ENCODE data around the gene KCNA2.

Gene KCNA2

DNA sequence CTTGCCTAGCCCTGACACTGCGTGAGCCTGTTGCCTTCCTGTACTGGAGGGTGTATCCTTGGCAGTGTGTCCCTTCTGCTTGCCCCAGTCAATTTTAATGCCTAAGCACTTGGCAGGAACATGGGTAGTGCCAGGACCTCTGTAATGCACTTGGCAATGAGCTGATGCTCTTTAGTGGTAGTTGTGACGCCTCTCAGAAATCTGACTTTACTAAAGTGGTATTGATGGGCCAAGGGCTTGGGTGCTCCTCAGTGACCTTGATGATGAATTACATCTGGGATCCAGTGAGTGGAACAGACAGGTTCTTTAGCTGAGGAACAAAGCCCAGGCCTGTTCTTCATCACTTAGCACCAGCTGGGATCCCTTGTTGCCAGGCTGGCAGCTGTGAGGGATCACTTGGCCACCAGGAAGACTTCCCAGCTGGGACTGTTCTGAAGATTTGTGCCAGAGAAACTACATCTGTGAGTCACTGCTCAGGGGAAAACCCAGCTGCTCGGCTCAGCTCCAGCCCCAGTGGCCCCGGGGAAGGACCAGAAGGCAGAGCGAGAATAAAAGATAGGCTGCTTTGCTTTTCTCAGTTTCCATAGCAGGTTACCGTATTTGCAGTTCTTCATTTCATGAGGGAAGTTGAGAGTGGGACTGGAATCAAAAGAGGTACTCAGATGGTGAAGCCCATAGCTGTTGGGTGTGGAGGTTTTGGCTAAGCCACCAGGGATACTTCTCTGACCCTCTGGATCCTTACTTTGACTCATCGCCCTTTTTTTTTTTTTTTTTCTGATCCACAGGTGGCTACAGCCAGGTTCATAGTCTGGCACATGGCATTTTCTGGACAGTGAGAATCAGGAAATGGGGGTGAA lies 28.5 kb upstream of the KCNA2 start:
- TF ChIP-seq, protein P1, sequence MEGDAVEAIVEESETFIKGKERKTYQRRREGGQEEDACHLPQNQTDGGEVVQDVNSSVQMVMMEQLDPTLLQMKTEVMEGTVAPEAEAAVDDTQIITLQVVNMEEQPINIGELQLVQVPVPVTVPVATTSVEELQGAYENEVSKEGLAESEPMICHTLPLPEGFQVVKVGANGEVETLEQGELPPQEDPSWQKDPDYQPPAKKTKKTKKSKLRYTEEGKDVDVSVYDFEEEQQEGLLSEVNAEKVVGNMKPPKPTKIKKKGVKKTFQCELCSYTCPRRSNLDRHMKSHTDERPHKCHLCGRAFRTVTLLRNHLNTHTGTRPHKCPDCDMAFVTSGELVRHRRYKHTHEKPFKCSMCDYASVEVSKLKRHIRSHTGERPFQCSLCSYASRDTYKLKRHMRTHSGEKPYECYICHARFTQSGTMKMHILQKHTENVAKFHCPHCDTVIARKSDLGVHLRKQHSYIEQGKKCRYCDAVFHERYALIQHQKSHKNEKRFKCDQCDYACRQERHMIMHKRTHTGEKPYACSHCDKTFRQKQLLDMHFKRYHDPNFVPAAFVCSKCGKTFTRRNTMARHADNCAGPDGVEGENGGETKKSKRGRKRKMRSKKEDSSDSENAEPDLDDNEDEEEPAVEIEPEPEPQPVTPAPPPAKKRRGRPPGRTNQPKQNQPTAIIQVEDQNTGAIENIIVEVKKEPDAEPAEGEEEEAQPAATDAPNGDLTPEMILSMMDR (IDR thresholded peaks at IDR 0.05; ENCODE audit: low read depth, low read length), result no peak
- H3K4me3 ChIP-seq (ENCODE audit: low read depth, low read length), result no peak overlapping the region

DNA sequence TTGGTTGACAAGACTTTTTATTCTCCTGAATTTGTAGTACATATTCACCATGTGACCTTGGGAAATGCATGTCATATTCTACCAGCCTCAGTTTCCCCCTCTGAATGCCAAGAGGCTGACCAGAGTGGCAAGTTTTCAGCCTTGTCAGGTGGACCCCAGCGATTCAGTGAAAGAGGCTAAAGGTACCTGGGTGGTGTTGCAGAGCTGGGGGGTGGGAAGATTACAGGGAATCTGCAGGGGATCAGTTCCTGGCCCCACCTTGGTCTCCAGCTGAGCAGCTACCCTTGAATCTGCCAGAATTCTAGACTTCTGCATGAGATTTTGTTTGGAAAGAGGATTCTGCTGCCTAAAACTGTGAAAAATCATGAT lies 27.9 kb upstream of the KCNA2 start:
- TF ChIP-seq, protein P1 (IDR thresholded peaks at IDR 0.05; ENCODE audit: low read depth, low read length), result no peak
- H3K4me3 ChIP-seq (ENCODE audit: low read depth, low read length), result no peak overlapping the region

DNA sequence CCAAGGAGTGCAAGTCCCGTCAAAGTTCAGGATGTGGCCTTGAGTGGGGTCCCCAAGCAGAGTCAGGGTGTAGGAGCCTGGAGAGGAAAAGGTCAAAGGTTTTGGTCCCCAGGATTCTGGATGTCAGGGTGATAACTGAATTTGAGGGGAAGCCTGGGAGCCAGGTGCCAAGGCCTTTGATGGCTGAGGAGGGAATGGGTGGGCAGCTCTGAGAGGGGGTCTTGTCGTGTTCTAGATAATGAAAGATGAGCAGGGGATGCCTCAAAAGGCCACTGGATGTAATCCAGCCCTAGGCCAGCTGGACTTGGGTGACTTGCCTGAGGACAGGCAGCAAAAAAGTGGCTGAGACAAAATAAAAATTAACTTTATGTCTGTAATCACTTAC lies 27.5 kb upstream of the KCNA2 start:
- no peak overlapping the region for H3K4me3 ChIP-seq (ENCODE audit: low read depth, low read length)
- TF ChIP-seq, protein P1 (IDR thresholded peaks at IDR 0.05; ENCODE audit: low read depth, low read length), result no peak

DNA sequence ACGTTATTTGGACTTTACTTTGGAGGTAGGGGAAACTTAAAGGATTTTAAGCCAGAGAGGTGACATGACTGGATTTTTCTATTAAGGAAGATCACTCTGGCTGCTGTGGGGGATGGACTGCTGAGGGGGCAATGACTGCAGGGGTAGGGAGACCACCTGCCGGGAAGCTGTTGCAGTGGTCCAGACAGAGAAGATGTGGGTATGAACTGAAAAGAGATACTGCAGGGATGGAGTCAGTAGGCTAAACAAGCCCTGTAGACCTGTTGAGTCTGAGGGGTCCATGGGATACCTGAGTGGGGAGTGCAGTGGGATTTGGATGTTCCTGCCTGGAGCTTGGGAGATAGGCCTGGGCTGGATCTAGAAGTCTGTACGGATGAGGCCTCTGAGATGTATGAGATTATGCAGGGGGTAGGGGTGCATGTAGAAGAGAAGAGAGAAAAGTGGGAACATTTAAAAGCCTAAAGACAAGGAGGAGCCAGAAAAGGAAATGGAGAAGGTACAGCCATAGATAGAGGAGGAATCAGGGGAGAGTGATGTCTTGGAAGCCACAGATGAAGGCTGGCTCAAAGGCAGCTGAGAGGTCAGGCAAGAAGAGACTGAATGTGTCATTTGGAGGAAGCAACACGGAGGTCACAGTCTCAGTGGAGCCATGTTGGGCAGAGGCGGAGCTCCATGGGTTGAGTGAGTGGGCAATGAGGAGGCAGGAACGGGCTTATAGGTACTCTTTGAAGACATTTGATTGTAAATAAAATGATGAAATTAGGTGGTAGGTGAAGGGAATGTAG lies 25.9 kb upstream of the KCNA2 start:
- TF ChIP-seq, protein P1 (IDR thresholded peaks at IDR 0.05; ENCODE audit: low read depth, low read length), result no peak
- H3K4me3 ChIP-seq (ENCODE audit: low read depth, low read length), result no peak overlapping the region

DNA sequence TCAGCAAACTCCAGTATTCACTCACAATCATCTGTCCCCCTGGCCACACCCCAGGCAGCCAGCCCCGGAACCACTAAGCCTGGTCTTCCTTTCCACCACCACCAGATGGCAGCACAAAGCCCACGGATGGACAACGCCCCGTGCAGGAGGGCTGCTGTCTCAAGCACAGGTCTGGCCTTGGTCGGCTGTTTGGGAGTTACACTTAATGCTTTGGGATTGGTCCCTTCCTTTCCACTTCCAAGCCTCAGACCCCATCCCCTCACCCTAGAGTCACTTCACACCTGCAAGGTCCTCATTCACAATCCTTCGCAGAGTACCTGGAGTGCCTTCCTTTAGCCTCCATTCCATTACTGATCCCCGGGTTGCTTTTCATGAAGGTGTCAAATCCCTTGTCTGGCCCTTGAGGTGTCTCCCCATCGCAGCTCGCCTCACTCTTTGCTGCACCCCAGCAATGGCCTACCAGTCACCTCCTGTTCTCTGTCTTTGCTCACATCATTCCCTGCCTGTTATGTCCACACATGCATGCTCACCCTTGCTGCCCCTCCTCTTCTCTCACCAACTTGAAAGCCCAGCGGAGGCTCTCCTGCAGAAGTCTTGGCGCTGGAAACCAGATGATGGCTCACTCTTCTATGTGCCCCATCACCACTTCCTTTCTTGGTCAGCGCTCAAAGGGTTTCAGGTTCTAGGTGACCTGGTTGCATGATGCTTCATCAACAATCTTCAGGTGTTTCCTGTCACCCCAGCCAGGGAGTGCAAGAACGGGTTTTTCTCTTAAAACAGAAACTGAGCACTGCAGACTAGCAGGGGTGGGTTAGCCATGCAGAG lies 24.9 kb upstream of the KCNA2 start:
- no peak overlapping the region for H3K4me3 ChIP-seq (ENCODE audit: low read depth, low read length)
- TF ChIP-seq, protein P1 (IDR thresholded peaks at IDR 0.05; ENCODE audit: low read depth, low read length), result peak; percentile 59

DNA sequence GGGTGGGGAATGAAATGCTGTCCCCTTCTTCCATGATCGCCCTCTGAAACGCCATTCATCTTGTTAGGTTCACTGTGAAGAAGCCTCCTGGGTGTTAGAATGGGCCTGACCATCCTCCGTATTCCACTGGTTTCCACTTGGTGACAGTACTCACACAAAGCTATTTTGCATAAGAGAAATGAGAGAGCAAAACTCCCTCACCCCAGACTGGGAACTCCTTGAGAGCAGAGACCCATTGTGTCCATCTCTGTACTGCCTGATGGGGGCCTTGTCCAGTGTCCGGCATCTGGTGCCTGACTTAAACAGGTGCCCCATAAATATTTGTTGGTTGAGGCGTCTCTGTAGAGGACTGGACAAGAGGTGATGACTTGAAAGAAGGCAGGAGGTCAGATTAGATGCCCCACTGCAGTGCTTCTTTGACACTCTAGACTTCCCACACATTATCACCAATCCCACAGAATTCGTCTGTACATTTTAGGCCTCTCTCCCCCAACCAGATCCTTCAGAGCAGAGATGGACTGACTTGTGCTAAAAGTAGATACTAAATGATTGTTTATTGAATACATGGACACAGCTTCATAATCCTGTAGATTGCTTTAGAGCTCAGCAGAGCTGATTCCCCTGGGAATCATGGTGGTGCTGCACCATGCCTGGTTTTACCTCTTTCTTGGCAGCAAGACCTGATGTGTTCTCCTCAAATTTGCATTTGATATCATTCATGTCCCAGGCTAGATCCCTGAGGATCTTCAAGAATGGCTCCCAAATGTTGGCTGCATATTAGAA lies 22.4 kb upstream of the KCNA2 start:
- no peak overlapping the region for H3K4me3 ChIP-seq (ENCODE audit: low read depth, low read length)
- TF ChIP-seq, protein P1 (IDR thresholded peaks at IDR 0.05; ENCODE audit: low read depth, low read length), result no peak
